ENCODE data around the gene METTL3. TPM values are rescaled to one million over a fixed set of nuclear protein-coding genes. Genes with fewer than 3 reads are reported as not detected.
"Not testable (repeated sequence)": the region's sequence is repeated elsewhere in the genome, so short reads cannot be mapped to it uniquely, and the experiment has no call there.

METTL3 gene
- 24.9 and 57.2 TPM in 2 replicates for total RNA-seq (2014; rRNA removed; shearing (Covaris generic); ENCODE audit: low replicate concordance)

DNA sequence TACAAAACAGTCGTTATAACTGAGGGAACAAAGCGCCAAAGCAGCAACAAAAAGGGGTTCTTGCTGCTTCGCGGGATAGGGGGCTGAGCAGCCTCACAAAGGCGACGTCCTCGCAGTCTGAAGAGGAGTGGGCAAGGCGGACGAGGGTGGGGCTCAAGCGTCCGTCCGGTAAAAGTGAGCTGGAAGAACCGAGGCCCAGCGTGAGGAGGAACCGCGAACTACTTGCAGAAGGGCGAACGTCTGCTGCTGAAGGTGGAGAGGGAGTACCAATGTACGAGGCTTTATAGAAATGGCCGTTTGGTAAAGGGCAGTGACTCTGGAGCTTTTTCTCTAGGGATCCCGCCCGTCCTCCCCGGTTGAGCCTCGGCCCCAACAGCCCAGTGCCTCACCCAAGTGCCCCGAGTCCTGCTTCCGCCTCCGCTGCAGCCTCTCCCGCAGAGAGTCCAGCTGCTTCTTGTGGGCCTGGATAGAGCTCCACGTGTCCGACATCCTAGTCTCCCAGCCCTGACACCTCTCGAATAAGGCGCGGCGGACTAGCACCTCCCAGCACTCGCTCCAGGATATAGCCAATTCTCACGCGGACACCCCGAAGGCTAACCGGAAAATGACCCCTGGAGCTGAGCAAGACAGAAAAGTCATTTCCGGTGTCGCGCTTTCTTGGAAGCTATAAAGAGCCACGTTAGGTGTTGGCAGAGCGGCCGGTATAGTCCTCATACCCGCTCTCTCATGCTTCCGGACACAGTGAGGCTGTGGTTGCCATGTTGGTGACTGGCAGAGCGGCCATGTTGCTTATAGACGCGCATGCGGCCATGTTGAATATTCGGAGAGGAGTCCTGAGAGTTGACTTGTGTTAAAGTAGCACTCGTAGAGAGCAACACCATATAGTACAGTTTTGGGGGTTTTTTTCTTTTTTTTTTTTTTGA is at the start of gene METTL3:
TSS of gene METTL3 (minus strand) at position 606 of the 923 bp plus-strand sequence. CDS start at position 489, 117 bp downstream.
- DNase-seq (ENCODE audit: low read depth) = peak; percentile 97
- in situ Hi-C loops (cut with HindIII; ENCODE audit: low pct_unique_long_range_greater_than_20kb, low sequenced_read_pairs) = no loop called here

GRCh38 chr14:21558703-21559170 is 47.6 kb upstream of the METTL3 start:
- in situ Hi-C loops (cut with HindIII; ENCODE audit: low pct_unique_long_range_greater_than_20kb, low sequenced_read_pairs) = no loop called here

GRCh38 chr14:21557084-21557901 is 46.2 kb upstream of the METTL3 start:
- in situ Hi-C loops (cut with HindIII; ENCODE audit: low pct_unique_long_range_greater_than_20kb, low sequenced_read_pairs) = no loop called here

More at GRCh38 chr14:21558703-21559170, 47.6 kb upstream of the METTL3 start:
- DNase-seq (ENCODE audit: low read depth) = no peak

DNA sequence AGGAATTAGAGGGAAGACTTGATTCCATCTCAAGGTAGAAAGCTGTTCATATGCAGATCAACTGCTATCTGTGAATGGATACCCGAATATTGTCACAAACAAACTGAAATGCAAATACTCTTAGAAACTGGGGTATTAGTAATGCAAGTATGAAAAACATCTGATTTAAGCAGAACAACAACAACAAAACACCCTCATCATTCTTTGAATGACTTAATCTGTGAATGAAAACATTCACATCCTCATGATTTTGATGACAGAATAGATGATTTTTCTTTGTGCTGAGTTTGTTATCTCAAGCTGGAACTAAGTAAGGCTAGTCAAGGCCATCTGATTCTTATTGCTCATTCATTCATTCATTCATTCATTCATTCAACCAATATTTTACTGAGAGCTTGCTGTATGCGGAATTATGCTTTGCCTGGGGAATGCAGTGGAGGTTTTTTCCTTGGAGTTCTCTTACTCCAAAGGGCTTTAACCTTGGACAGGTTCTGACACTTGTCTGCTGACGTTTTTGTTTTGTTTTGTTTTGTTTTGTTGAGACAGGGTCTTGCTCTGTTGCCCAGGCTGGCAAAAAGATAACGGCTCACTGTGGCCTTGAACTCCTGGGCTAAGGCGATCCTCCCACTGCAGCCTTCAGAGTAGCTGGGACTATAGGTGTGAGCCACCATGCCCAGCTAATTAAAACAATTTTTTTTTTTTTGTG is 45.4 kb upstream of the METTL3 start:
- in situ Hi-C loops (cut with HindIII; ENCODE audit: low pct_unique_long_range_greater_than_20kb, low sequenced_read_pairs) = no loop called here
- DNase-seq (ENCODE audit: low read depth) = no peak

More at GRCh38 chr14:21557084-21557901, 46.2 kb upstream of the METTL3 start:
- peak; percentile 77 for DNase-seq (ENCODE audit: low read depth)

DNA sequence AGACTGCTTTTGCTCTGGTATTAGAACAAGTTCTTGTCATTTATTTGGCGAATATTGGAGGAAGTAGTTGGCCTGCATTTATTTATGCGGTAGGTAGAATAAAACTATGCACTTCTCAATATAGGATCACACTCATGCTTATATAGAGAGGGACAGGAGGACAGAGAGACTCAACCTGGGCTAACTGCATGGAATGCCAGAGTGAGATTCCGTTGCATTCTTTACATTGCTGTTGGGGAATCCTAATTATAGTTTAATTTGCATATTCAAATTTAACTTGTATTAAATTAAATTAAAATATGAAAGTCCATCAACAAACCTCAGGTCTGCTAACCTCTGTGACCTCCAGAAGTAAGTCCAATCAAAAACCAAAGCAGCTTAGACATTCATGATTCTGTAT is 42.1 kb upstream of the METTL3 start:
- in situ Hi-C loops (cut with HindIII; ENCODE audit: low pct_unique_long_range_greater_than_20kb, low sequenced_read_pairs) = no loop called here
- DNase-seq (ENCODE audit: low read depth) = no peak

DNA sequence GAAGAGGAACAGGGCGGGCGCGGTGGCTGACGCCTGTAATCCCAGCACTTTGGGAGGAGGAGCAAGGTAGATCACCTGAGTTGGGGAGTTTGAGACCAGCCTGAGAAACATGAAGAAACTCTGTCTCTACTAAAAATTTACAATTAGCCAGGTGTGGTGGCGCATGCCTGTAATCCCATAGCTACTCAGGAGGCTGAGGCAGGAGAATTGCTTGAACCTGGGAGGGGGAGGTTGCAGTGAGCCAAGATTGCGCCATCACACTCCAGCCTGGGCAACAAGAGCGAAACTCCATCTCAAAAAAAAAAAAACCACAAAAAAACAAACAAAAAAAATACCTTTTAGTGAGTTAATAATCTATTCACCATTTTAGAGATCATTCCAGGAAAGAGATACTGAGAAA is 33.4 kb upstream of the METTL3 start:
- in situ Hi-C loops (cut with HindIII; ENCODE audit: low pct_unique_long_range_greater_than_20kb, low sequenced_read_pairs) = not testable (repeated sequence)

DNA sequence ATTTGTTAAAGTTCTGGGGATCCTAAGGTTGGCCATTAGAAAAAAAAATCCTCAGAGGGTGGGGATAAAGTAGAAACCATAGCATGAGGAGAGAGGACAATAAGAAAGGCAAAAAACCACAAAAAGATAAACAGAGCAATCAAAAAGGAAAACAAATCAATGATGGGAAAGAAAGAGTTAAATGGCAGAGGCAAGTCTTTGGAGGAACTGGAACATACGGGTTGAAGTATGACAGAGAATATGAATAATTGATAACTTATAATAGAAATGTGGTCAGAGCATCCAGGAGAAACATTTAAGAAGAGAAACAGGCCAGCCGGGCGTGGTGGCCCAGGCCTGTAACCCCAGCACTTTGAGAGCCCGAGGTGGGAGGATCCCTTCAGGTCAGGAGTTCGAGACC is 32.8 kb upstream of the METTL3 start:
- in situ Hi-C loops (cut with HindIII; ENCODE audit: low pct_unique_long_range_greater_than_20kb, low sequenced_read_pairs) = no loop called here
- DNase-seq (ENCODE audit: low read depth) = no peak

More for the DNA sequence above, 33.4 kb upstream of the METTL3 start:
- not testable (repeated sequence) for DNase-seq (ENCODE audit: low read depth)

- DNase-seq (ENCODE audit: low read depth) = no peak
- in situ Hi-C loops (cut with HindIII; ENCODE audit: low pct_unique_long_range_greater_than_20kb, low sequenced_read_pairs) = no loop called here
Measured at GRCh38 chr14:21543521-21543960, 32.4 kb upstream of the METTL3 start.

DNA sequence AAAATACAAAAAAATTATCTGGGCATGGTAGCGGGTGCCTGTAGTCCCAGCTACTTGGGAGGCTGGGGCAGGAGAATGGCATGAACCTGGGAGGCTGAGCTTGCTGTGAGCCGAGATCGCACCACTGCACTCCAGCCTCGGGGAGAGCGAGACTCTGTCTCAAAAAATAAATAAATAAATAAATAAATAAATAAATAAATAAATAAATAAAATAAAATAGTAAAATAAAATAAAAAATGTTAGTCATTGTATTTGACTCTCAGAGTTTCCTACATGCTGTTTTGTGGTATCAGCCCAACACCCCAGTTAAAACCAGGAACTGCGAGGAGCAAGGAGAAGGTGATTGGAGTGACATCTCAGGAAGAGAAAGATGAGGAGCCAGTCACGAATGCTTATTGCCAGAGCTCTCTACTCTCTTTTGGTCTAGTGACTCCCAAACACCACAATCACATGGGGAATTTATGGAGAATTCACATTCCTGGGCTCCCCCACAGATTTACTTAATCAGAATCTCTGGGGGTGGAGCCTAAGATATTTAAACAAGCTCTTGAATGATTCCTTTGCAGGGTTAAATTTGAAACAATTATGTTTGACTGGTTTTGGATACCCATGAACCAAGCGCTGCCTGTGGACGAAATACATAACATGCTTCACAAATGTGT is 30.4 kb upstream of the METTL3 start:
- DNase-seq (ENCODE audit: low read depth) = no peak
- in situ Hi-C loops (cut with HindIII; ENCODE audit: low pct_unique_long_range_greater_than_20kb, low sequenced_read_pairs) = no loop called here

- no peak for DNase-seq (ENCODE audit: low read depth)
- in situ Hi-C loops (cut with HindIII; ENCODE audit: low pct_unique_long_range_greater_than_20kb, low sequenced_read_pairs) = no loop called here
Measured at GRCh38 chr14:21539189-21539940, 28.2 kb upstream of the METTL3 start.

GRCh38 chr14:21537090-21537424 is 25.9 kb upstream of the METTL3 start:
- DNase-seq (ENCODE audit: low read depth) = no peak
- in situ Hi-C loops (cut with HindIII; ENCODE audit: low pct_unique_long_range_greater_than_20kb, low sequenced_read_pairs) = no loop called here

DNA sequence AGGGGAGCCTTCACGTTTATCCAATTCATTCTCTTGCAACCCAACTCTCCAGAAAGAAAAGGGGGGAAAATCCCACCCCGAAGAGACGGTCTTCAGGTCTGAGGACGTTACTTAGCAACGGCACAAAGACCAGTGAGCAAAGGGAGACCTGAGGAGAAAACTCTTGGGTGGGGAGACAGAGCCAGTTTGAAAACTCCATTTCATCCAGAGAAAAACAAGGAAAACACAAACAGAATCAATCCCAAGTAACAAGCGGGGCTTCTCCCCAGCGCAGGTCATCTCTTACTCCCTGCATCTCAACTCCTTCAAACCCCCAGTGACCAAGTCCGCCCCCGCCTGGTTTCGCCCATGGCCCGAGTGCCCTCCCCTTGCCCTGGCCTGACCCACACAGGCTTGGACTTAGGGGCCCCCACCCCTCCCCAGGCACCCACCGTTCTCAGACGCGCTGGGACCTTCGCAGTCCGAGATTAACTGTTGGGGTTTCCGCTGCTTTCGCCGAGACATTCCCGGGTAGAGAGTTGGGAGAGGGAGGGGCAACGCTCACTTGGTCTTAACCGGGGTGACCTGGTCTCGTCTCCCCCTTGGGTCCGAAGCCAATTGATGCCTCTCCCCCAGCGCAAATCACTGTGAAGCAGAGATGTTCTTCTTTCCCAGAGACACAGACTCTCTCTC is 25.4 kb upstream of the METTL3 start:
- no peak for DNase-seq (ENCODE audit: low read depth)
- in situ Hi-C loops (cut with HindIII; ENCODE audit: low pct_unique_long_range_greater_than_20kb, low sequenced_read_pairs) = no loop called here

DNA sequence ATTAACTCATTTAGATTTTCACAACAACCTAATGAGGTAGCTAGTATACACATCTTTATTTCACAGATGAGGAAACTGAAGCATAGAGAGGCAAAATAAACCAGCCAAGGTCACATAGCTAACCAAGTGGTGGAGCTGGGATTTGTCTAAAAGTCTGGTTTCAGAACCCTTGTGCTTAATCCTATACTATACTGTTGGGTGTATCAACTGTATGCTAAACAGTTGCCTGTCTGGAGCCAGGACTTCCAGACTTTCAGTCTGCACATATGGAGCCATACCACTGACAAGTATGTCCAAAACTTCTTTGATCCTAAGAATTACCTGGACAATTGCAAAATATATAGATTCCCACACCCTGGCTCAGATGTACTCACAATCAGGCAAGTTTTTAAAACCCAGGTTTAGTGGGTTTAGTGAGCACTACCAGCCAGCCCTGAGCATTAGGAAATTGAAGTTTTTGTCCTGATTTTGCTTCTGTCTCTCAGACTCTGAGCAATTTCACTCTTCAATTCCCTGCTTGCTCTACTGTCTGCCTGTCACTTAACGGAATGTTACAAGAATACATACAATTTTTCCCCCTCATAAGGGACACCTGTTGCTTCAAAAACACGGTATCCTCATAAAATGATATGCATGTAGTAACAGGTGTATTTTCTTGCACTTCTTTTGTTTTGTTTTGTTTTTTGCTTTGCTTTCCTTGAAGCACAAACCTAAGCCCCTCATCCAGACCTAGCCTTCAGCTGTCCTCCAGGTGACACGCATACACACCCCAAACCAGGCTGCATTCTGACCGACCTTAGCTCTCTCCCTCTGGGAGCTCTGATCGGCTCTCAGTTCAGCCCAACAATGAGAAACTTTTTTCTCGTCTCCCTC is 24.6 kb upstream of the METTL3 start:
- in situ Hi-C loops (cut with HindIII; ENCODE audit: low pct_unique_long_range_greater_than_20kb, low sequenced_read_pairs) = no loop called here
- no peak for DNase-seq (ENCODE audit: low read depth)

DNA sequence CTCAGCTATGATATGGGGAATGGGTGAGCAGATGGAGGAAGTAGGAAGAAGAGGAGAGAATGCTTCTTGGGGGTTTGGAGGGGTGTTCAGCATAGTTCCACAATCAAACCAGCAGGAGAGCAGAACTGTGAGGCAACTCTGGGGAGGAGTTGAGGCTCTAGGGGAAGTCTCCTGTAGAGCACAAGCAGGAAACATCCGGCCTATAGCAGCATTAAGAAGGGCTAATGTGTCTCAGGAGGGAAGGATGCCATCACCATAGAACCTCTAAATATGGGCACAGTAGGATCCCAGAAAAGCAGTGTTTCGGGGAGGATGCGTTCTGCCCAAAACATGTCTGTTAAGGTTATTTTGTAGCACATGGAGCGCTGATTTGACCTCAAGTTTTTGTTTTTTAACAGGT is 23.4 kb upstream of the METTL3 start:
- no peak for DNase-seq (ENCODE audit: low read depth)
- in situ Hi-C loops (cut with HindIII; ENCODE audit: low pct_unique_long_range_greater_than_20kb, low sequenced_read_pairs) = no loop called here

GRCh38 chr14:21533294-21533693 is 22.2 kb upstream of the METTL3 start:
- no peak for DNase-seq (ENCODE audit: low read depth)
- in situ Hi-C loops (cut with HindIII; ENCODE audit: low pct_unique_long_range_greater_than_20kb, low sequenced_read_pairs) = no loop called here

DNA sequence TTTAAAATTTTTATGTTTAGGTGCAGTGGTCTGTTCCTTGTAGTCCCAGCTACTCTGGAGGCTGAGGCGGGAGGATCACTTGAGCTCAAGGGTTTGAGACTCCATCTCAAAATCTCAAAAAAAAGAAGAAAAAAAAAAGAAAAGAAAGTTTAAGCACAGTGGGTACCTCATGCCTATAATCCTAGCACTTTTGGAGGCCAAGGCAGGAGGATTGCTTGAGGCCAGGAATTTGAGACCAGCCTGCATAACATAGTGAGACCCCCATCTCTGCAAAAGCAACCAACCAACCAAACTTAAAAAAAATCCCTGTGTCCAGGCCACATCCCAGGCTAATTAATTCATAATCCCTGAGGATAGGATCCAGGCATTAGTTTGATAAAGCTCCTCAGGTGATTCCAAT is 18.4 kb upstream of the METTL3 start:
- in situ Hi-C loops (cut with HindIII; ENCODE audit: low pct_unique_long_range_greater_than_20kb, low sequenced_read_pairs) = no loop called here

More for the DNA sequence above, 18.4 kb upstream of the METTL3 start:
- no peak for DNase-seq (ENCODE audit: low read depth)
